ENCODE measurements around the gene LIPG. TPM values are rescaled to one million over a fixed set of nuclear protein-coding genes. Genes with fewer than 3 reads are reported as not detected.

LIPG gene
- total RNA-seq, 1 experiment from 2014 or later, result 86.7 TPM

DNA sequence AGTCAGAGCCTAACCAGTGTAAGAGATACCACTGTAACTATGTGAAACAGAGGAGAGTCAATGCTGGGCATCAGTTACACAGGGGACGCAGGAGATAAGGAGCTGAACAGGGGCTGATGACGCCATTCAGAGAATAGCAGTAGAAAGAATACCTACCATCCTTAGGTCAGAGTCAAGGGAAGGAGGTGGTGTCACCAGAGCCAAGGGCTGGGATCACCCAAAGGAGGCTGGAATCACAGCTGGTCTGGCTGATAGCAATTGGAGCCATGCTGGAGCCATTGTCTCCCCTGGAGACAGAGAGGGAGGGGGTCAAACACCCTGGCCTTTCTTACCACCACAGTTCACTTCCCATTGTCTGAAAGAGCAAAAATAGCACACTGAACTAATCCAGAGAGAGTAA lies 37.5 kb upstream of the LIPG start:
- H3K4me1 ChIP-seq, result peaks cover 23% of the 10 kb centered on the region
- POLR2A ChIA-PET, result no interaction called here
- CTCF ChIA-PET, result no interaction called here
- TF ChIP-seq, protein P1, sequence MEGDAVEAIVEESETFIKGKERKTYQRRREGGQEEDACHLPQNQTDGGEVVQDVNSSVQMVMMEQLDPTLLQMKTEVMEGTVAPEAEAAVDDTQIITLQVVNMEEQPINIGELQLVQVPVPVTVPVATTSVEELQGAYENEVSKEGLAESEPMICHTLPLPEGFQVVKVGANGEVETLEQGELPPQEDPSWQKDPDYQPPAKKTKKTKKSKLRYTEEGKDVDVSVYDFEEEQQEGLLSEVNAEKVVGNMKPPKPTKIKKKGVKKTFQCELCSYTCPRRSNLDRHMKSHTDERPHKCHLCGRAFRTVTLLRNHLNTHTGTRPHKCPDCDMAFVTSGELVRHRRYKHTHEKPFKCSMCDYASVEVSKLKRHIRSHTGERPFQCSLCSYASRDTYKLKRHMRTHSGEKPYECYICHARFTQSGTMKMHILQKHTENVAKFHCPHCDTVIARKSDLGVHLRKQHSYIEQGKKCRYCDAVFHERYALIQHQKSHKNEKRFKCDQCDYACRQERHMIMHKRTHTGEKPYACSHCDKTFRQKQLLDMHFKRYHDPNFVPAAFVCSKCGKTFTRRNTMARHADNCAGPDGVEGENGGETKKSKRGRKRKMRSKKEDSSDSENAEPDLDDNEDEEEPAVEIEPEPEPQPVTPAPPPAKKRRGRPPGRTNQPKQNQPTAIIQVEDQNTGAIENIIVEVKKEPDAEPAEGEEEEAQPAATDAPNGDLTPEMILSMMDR (IDR thresholded peaks at IDR 0.05; ENCODE audit: insufficient read depth in 1 of 2, low read depth in 1 of 2, low read length in 1 of 2, severe bottlenecking in 1 of 2, unreplicated experiment in 1 of 2), result no peak
- Mint-ChIP-seq H3K36me3 (ENCODE audit: insufficient read depth, unreplicated experiment) (no peaks in the 10 kb centered on the region), H3K4me1 (ENCODE audit: low read depth, unreplicated experiment) (peaks cover 15% of the 10 kb centered on the region), H3K27me3 (ENCODE audit: insufficient read depth, unreplicated experiment) (no peaks in the 10 kb centered on the region), H3K4me3 (ENCODE audit: unreplicated experiment) (no peak overlapping the region), H3K9me3 (ENCODE audit: unreplicated experiment) (no peaks in the 10 kb centered on the region), H3K27ac (ENCODE audit: unreplicated experiment) (no peak overlapping the region)
- H3K27me3 ChIP-seq (replicated peaks; ENCODE audit: control insufficient read depth, insufficient read depth, low read length), result no peaks in the 10 kb centered on the region
- H3K36me3 ChIP-seq (ENCODE audit: control insufficient read depth, insufficient read depth, low read length), result no peaks in the 10 kb centered on the region
- BruUV-seq (replicated peaks), result no TSS peak
- intact Hi-C loops (cut with micrococcal nuclease; ENCODE audit: unreplicated experiment), result no loop called here
- H3K4me3 ChIP-seq (ENCODE audit: low read depth, low read length), result no peak overlapping the region
- DNase-seq, result no peak
- H3K9me3 ChIP-seq, result no peaks in the 10 kb centered on the region

DNA sequence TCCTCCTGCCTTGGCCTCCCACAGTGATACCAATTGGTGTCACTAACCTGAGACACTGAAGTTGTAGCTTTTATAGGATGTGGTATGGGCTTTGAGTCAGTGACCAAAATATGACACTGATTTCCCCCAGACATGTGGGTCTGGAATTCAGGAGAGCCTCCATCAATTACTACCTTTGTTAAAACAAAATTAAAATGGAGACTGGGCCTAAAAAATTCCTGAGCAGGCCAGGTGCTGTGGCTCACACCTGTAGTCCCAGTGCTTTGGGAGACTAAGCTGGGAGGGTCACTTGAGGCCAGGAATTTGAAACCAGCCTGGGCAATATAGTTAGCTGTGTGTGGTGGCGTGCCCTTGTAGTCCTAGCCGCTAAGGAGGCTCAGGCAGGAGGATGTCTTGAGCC lies 36.9 kb upstream of the LIPG start:
- no peaks in the 10 kb centered on the region for H3K9me3 Mint-ChIP-seq (ENCODE audit: unreplicated experiment)
- H3K27ac Mint-ChIP-seq (ENCODE audit: unreplicated experiment), result no peak overlapping the region
- no peaks in the 10 kb centered on the region for H3K27me3 ChIP-seq (replicated peaks; ENCODE audit: control insufficient read depth, insufficient read depth, low read length)
- no peak for DNase-seq
- BruUV-seq (replicated peaks), result no TSS peak
- no peak overlapping the region for H3K4me3 Mint-ChIP-seq (ENCODE audit: unreplicated experiment)
- intact Hi-C loops (cut with micrococcal nuclease; ENCODE audit: unreplicated experiment), result loop anchor here (5.0 kb wide), 1 partner anchor 37 kb away; the partner anchor contains the start of gene LIPG
- TF ChIP-seq, protein P1 (IDR thresholded peaks at IDR 0.05; ENCODE audit: insufficient read depth in 1 of 2, low read depth in 1 of 2, low read length in 1 of 2, severe bottlenecking in 1 of 2, unreplicated experiment in 1 of 2), result no peak
- ChIA-PET POLR2A (no interaction called here), CTCF (no interaction called here)
- no peaks in the 10 kb centered on the region for H3K36me3 ChIP-seq (ENCODE audit: control insufficient read depth, insufficient read depth, low read length)
- no peaks in the 10 kb centered on the region for H3K27me3 Mint-ChIP-seq (ENCODE audit: insufficient read depth, unreplicated experiment)
- no peaks in the 10 kb centered on the region for H3K36me3 Mint-ChIP-seq (ENCODE audit: insufficient read depth, unreplicated experiment)
- H3K4me3 ChIP-seq (ENCODE audit: low read depth, low read length), result no peak overlapping the region
- peaks cover 29% of the 10 kb centered on the region for H3K4me1 ChIP-seq
- H3K4me1 Mint-ChIP-seq (ENCODE audit: low read depth, unreplicated experiment), result peaks cover 21% of the 10 kb centered on the region
- H3K9me3 ChIP-seq, result no peaks in the 10 kb centered on the region

DNA sequence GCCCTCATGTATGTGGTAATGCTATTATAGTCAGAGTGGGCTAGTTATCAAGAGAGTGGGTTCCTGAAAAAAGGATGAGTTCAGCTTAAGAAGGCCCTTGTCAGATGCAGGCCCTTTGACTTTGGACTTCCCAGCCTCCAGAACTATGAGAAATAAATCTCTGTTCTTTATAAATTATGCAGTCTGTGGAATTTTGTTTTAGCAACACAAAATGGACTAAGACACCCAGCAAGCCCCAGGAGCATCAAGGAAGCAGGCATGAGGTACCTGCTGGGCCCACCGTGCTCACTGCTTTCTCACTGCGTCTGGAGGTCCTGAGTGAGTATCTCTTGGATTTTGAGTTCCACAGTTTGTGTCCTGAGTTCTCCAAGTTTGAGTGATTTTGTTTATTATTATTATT lies 35.9 kb upstream of the LIPG start:
- TF ChIP-seq, protein P1 (IDR thresholded peaks at IDR 0.05; ENCODE audit: insufficient read depth in 1 of 2, low read depth in 1 of 2, low read length in 1 of 2, severe bottlenecking in 1 of 2, unreplicated experiment in 1 of 2), result no peak
- no peaks in the 10 kb centered on the region for H3K36me3 Mint-ChIP-seq (ENCODE audit: insufficient read depth, unreplicated experiment)
- Histone ChIP-seq H3K9me3 (no peaks in the 10 kb centered on the region), H3K4me1 (peaks cover 38% of the 10 kb centered on the region), H3K27me3 (replicated peaks; ENCODE audit: control insufficient read depth, insufficient read depth, low read length) (no peaks in the 10 kb centered on the region), H3K4me3 (ENCODE audit: low read depth, low read length) (no peak overlapping the region), H3K36me3 (ENCODE audit: control insufficient read depth, insufficient read depth, low read length) (no peaks in the 10 kb centered on the region)
- no peak overlapping the region for H3K27ac Mint-ChIP-seq (ENCODE audit: unreplicated experiment)
- no peak overlapping the region for H3K4me3 Mint-ChIP-seq (ENCODE audit: unreplicated experiment)
- ChIA-PET CTCF (no interaction called here), POLR2A (no interaction called here)
- no peaks in the 10 kb centered on the region for H3K9me3 Mint-ChIP-seq (ENCODE audit: unreplicated experiment)
- intact Hi-C loops (cut with micrococcal nuclease; ENCODE audit: unreplicated experiment), result loop anchor here (5.0 kb wide), 1 partner anchor 36 kb away; the partner anchor contains the start of gene LIPG
- H3K4me1 Mint-ChIP-seq (ENCODE audit: low read depth, unreplicated experiment), result peaks cover 21% of the 10 kb centered on the region
- DNase-seq, result no peak
- BruUV-seq (replicated peaks), result no TSS peak
- no peaks in the 10 kb centered on the region for H3K27me3 Mint-ChIP-seq (ENCODE audit: insufficient read depth, unreplicated experiment)
